GM23338 (cell line): ENCODE measurements around the gene TVP23A. TPM values are rescaled to one million over a fixed set of nuclear protein-coding genes. Genes with fewer than 3 reads are reported as not detected.

ENCODE experiments used
- ATAC-seq: fragments of 200-7000 bp; cut with Tn5 transposase; 3 replicates; pipeline ENCODE4 v1.9.1; 2020
- DNase-seq: peaks from one replicate; pipeline ENCODE4 v3.0.0-alpha.2; 2015; ENCODE audit warnings: low spot score
- H2AFZ ChIP-seq: fragments of 200-600 bp; sonication (generic); 2 replicates; pipeline ENCODE4 v1.8.0; 2016; ENCODE audit warnings: antibody characterized with exemption, mild to moderate bottlenecking, moderate library complexity
- H3F3A ChIP-seq: fragments of 200-600 bp; sonication (generic); replicated peaks from 2 replicates; pipeline ENCODE4 v1.8.0; 2017; ENCODE audit warnings: antibody characterized with exemption, mixed run types, low read depth
- H3K27ac ChIP-seq: fragments of 200-600 bp; sonication (generic); 2 replicates; pipeline ENCODE4 v1.6.1; 2016; ENCODE audit warnings: low read depth
- H3K27me3 ChIP-seq: fragments of 200-600 bp; sonication (generic); 2 replicates; pipeline ENCODE4 v1.8.0; 2016; ENCODE audit warnings: mild to moderate bottlenecking, mixed run types, moderate library complexity; ENCODE audit not compliant: insufficient read depth
- H3K36me3 ChIP-seq: fragments of 200-600 bp; sonication (generic); 2 replicates; pipeline ENCODE4 v1.8.0; 2016; ENCODE audit warnings: mild to moderate bottlenecking; ENCODE audit not compliant: insufficient read depth
- H3K4me1 ChIP-seq: fragments of 200-600 bp; sonication (generic); 2 replicates; pipeline ENCODE4 v1.8.0; 2016; ENCODE audit warnings: mild to moderate bottlenecking, moderate library complexity; ENCODE audit not compliant: insufficient read depth
- H3K4me2 ChIP-seq: fragments of 200-600 bp; sonication (generic); 2 replicates; pipeline ENCODE4 v1.7.1; 2017; ENCODE audit warnings: mixed run types
- H3K4me3 ChIP-seq: fragments of 200-600 bp; sonication (generic); 2 replicates; pipeline ENCODE4 v1.6.1; 2016; ENCODE audit warnings: mixed run types
- H3K79me2 ChIP-seq: fragments of 200-600 bp; sonication (generic); replicated peaks from 2 replicates; pipeline ENCODE4 v1.8.0; 2017; ENCODE audit warnings: mild to moderate bottlenecking; ENCODE audit not compliant: insufficient read depth
- H3K9me2 ChIP-seq: fragments of 200-600 bp; sonication (generic); 2 replicates; pipeline ENCODE4 v1.8.0; 2017; ENCODE audit not compliant: insufficient read depth
- H4K20me1 ChIP-seq: fragments of 200-600 bp; sonication (generic); replicated peaks from 2 replicates; pipeline ENCODE4 v1.8.0; 2017; ENCODE audit warnings: mild to moderate bottlenecking; ENCODE audit not compliant: insufficient read depth
- H3K27ac Mint-ChIP-seq: 2 replicates; pipeline ENCODE4 v1.8.0; 2020; ENCODE audit warnings: inconsistent platforms, mild to moderate bottlenecking, moderate library complexity, mixed read lengths
- H3K27me3 Mint-ChIP-seq: 3 replicates; pipeline ENCODE4 v1.8.0; 2022; ENCODE audit warnings: low read depth, mild to moderate bottlenecking, moderate library complexity, mixed read lengths, inconsistent platforms; ENCODE audit not compliant: insufficient read depth, poor library complexity
- H3K36me3 Mint-ChIP-seq: 3 replicates; pipeline ENCODE4 v1.8.0; 2021; ENCODE audit warnings: low read depth, mild to moderate bottlenecking, inconsistent platforms, moderate library complexity, mixed read lengths
- H3K4me1 Mint-ChIP-seq: 3 replicates; pipeline ENCODE4 v1.8.0; 2020; ENCODE audit warnings: mild to moderate bottlenecking, inconsistent platforms, mixed read lengths
- H3K4me3 Mint-ChIP-seq: 3 replicates; pipeline ENCODE4 v1.8.0; 2021; ENCODE audit warnings: moderate library complexity, mild to moderate bottlenecking, inconsistent platforms, mixed read lengths
- H3K9me3 Mint-ChIP-seq: 3 replicates; pipeline ENCODE4 v1.8.0; 2020; ENCODE audit warnings: moderate library complexity, mild to moderate bottlenecking, inconsistent platforms, mixed read lengths
- CREB1 ChIP-seq: fragments of 250-450 bp; sonication (Bioruptor Pico); IDR thresholded peaks from 2 replicates; pipeline ENCODE4 v1.5.0; 2020; ENCODE audit warnings: low read depth, mild to moderate bottlenecking, moderate library complexity
- CTCF ChIP-seq, 2 experiments: fragments of 200-600 bp in 1 of 2; sonication (generic) in 1 of 2; conservative IDR thresholded peaks; 2 replicates each; pipeline versions ENCODE4 v1.5.1 to v1.6.1; 2016 to 2017; ENCODE audit warnings: antibody characterized with exemption in 2 of 2, low read depth in 2 of 2, mild to moderate bottlenecking in 2 of 2, moderate library complexity in 1 of 2
- ETS1 ChIP-seq: IDR thresholded peaks from 2 replicates; pipeline ENCODE4 v1.6.1; 2016; ENCODE audit warnings: antibody characterized with exemption
- EZH2 ChIP-seq: fragments of 200-600 bp; sonication (generic); IDR thresholded peaks from one replicate; pipeline ENCODE4 v1.8.0; 2017; ENCODE audit warnings: antibody characterized with exemption, mild to moderate bottlenecking, low read depth; ENCODE audit not compliant: unreplicated experiment
- EZH2phosphoT487 ChIP-seq: fragments of 200-600 bp; sonication (generic); IDR thresholded peaks from one replicate; pipeline ENCODE4 v1.8.1; 2018; ENCODE audit warnings: antibody characterized with exemption; ENCODE audit not compliant: unreplicated experiment
- JUNB ChIP-seq: IDR thresholded peaks from one replicate; pipeline ENCODE4 v1.6.1; 2016; ENCODE audit warnings: antibody characterized with exemption; ENCODE audit not compliant: unreplicated experiment
- NANOG ChIP-seq: IDR thresholded peaks from 2 replicates; pipeline ENCODE4 v1.6.1; 2016; ENCODE audit warnings: antibody characterized with exemption, borderline replicate concordance
- POLR2AphosphoS5 ChIP-seq: IDR thresholded peaks from 2 replicates; pipeline ENCODE4 v1.6.1; 2016; ENCODE audit warnings: antibody characterized with exemption, low read depth
- REST ChIP-seq: IDR thresholded peaks from one replicate; pipeline ENCODE4 v1.6.1; 2018; ENCODE audit warnings: antibody characterized with exemption; ENCODE audit not compliant: unreplicated experiment
- STAT1 ChIP-seq: IDR thresholded peaks from one replicate; pipeline ENCODE4 v1.6.1; 2016; ENCODE audit warnings: antibody characterized with exemption; ENCODE audit not compliant: unreplicated experiment
- ZNF114 ChIP-seq: fragments of 250-450 bp; sonication (Bioruptor Pico); IDR thresholded peaks from 2 replicates; pipeline ENCODE4 v1.5.0; 2020; ENCODE audit warnings: mild to moderate bottlenecking, moderate library complexity
- ZNF331 ChIP-seq: fragments of 250-450 bp; sonication (Bioruptor Pico); IDR thresholded peaks from 2 replicates; pipeline ENCODE4 v1.5.0; 2020; ENCODE audit warnings: low read depth, mild to moderate bottlenecking, moderate library complexity
- ZNF462 ChIP-seq: fragments of 250-450 bp; sonication (Bioruptor Pico); IDR thresholded peaks from 2 replicates; pipeline ENCODE4 v1.5.0; 2020; ENCODE audit warnings: mild to moderate bottlenecking, moderate library complexity
- polyA plus RNA-seq: library from polyadenylated mRNA; unstranded; fragments of >200 nt; fragmentation: Nextera tagmentation; extraction: Ambion mirVana; gene quantifications from 2 replicates; pipeline ENCODE4 v1.2.1, GENCODE V29; 2016
- total RNA-seq: library from RNA; depleted of rRNA; stranded (reverse); fragments of >200 nt; shearing (Covaris generic); gene quantifications from 2 replicates; pipeline ENCODE4 v1.2.3, GENCODE V29; 2014

Gene TVP23A
- total and polyA plus RNA-seq, 2 experiments from 2014 or later, result 2.8 to 4.5 TPM

GRCh38 chr16:10754941-10755340 lies 63.7 kb downstream of the TVP23A start:
- H3K27ac ChIP-seq, result no peak overlapping the region
- ATAC-seq, result no peak

More at GRCh38 chr16:10754941-10755340, 63.7 kb downstream of the TVP23A start:
- no peak overlapping the region for H3K4me3 Mint-ChIP-seq
- Histone ChIP-seq H3K4me2 (no peak overlapping the region), H3K27me3 (no peaks in the 10 kb centered on the region), H3K4me1 (no peaks in the 10 kb centered on the region), H3K4me3 (no peak overlapping the region), H3K9me2 (no peaks in the 10 kb centered on the region), H4K20me1 (no peaks in the 10 kb centered on the region; the same call in 1 of the 2 replicates), H3K36me3 (no peaks in the 10 kb centered on the region), H2AFZ (no peak overlapping the region), H3F3A (no peaks in the 10 kb centered on the region), H3K79me2 (no peaks in the 10 kb centered on the region)
- no peak overlapping the region for H3K27ac Mint-ChIP-seq
- no peaks in the 10 kb centered on the region for H3K27me3 Mint-ChIP-seq
- H3K9me3 Mint-ChIP-seq, result no peaks in the 10 kb centered on the region
- H3K4me1 Mint-ChIP-seq, result no peaks in the 10 kb centered on the region; the same call in 2 of the 3 replicates
- no peak for DNase-seq
- TF ChIP-seq ZNF462 (CRISPR knock-in tag) (no peak), CTCF (conservative IDR thresholded peaks at IDR 0.05; ENCODE audit: low read depth in 2 of 2) (no peak), JUNB (no peak), EZH2 (no peak), EZH2phosphoT487 (no peak), POLR2AphosphoS5 (no peak), REST (no peak), ETS1 (no peak), STAT1 (no peak), ZNF331 (CRISPR knock-in tag) (no peak), NANOG (no peak), ZNF114 (CRISPR knock-in tag) (no peak), CREB1 (CRISPR knock-in tag) (no peak)
- peaks cover 32% of the 10 kb centered on the region for H3K36me3 Mint-ChIP-seq
